Measurements from ENCODE around the gene MTO1.
"Not testable (repeated sequence)": the region's sequence is repeated elsewhere in the genome, so short reads cannot be mapped to it uniquely, and the experiment has no call there.

The MTO1 gene

GRCh38 chr6:73503027-73503772 lies 41.7 kb downstream of the MTO1 start:
- DNase-seq (ENCODE audit: low read depth in 2 of 2) = no peak

- no peak for DNase-seq (ENCODE audit: low read depth in 2 of 2)
Measured at GRCh38 chr6:73504160-73504559, 42.6 kb downstream of the MTO1 start.

- DNase-seq (ENCODE audit: low read depth in 2 of 2) = no peak
Measured at GRCh38 chr6:73505142-73505541, 43.6 kb downstream of the MTO1 start.

GRCh38 chr6:73505705-73506104 lies 44.2 kb downstream of the MTO1 start:
- DNase-seq (ENCODE audit: low read depth in 2 of 2) = not testable (repeated sequence)

- DNase-seq (ENCODE audit: low read depth in 2 of 2) = no peak
Measured at GRCh38 chr6:73506246-73506645, 44.7 kb downstream of the MTO1 start.

- DNase-seq (ENCODE audit: low read depth in 2 of 2) = no peak
Measured at GRCh38 chr6:73508776-73509175, 47.2 kb downstream of the MTO1 start.

- DNase-seq (ENCODE audit: low read depth in 2 of 2) = no peak
Measured at GRCh38 chr6:73509851-73510250, 48.3 kb downstream of the MTO1 start.

GRCh38 chr6:73511796-73512195 lies 50.3 kb downstream of the MTO1 start:
- no peak for DNase-seq (ENCODE audit: low read depth in 2 of 2)

- DNase-seq (ENCODE audit: low read depth in 2 of 2) = no peak
Measured at GRCh38 chr6:73513496-73513854, 51.9 kb downstream of the MTO1 start.

GRCh38 chr6:73514746-73515110 lies 53.2 kb downstream of the MTO1 start:
- DNase-seq (ENCODE audit: low read depth in 2 of 2) = no peak

GRCh38 chr6:73515204-73515655 lies 53.7 kb downstream of the MTO1 start:
- no peak for DNase-seq (ENCODE audit: low read depth in 2 of 2)

- no peak for DNase-seq (ENCODE audit: low read depth in 2 of 2)
Measured at GRCh38 chr6:73516514-73517489, 55.3 kb downstream of the MTO1 start.

GRCh38 chr6:73518100-73518981 lies 56.8 kb downstream of the MTO1 start:
- not testable (repeated sequence) for DNase-seq (ENCODE audit: low read depth in 2 of 2)

- not testable (repeated sequence) for DNase-seq (ENCODE audit: low read depth in 2 of 2)
Measured at GRCh38 chr6:73518982-73519881, 57.7 kb downstream of the MTO1 start.

- peak; percentile 59 to 65 for DNase-seq (ENCODE audit: low read depth in 2 of 2)
Measured at GRCh38 chr6:73519926-73520687, 58.6 kb downstream of the MTO1 start.

GRCh38 chr6:73520688-73521350 lies 59.3 kb downstream of the MTO1 start, which contains the start of gene EEF1A1:
Gene EEF1A1 (minus strand): TSS chr6:73521032. CDS start chr6:73520026, 1,006 bp downstream.
- DNase-seq (ENCODE audit: low read depth in 2 of 2) = peak; percentile 97 to 99

- DNase-seq (ENCODE audit: low read depth in 2 of 2) = peak; percentile 42 to 55
Measured at GRCh38 chr6:73521351-73521985, 59.9 kb downstream of the MTO1 start.

- DNase-seq (ENCODE audit: low read depth in 2 of 2) = peak; percentile 49 to 61
Measured at GRCh38 chr6:73523434-73524123, 62.0 kb downstream of the MTO1 start.

All from stimulated activated CD8-positive, alpha-beta memory T cell treated with anti-CD3 and anti-CD28 coated beads, Interleukin-2, amount 100 ng/mL, for 1 hour (primary cell).